ENCODE results near the gene ITPR1. TPM values are rescaled to one million over a fixed set of nuclear protein-coding genes. Genes with fewer than 3 reads are reported as not detected.

Gene ITPR1
- polyA plus RNA-seq, 1 of the 3 experiments (the other 2 are of a cell fraction): 5.9 TPM

GRCh38 chr3:4845882-4846281, 352.7 kb downstream of the ITPR1 start:
- no peaks in the 10 kb centered on the region for H3K36me3 ChIP-seq (replicated peaks in 1 of 2; ENCODE audit: control insufficient read depth in 1 of 2, insufficient read depth in 2 of 2, low read length in 1 of 2)
- peaks cover 0 to 17% of the 10 kb centered on the region in 2 experiments; a peak in 2 of 4 replicates for H3K4me1 ChIP-seq (ENCODE audit: control insufficient read depth in 1 of 2, insufficient read depth in 2 of 2, low read depth in 1 of 2, low read length in 1 of 2)
- H3K4me2 ChIP-seq: no peak overlapping the region
- CTCF ChIA-PET: no interaction called here
- no peak overlapping the region for H2AFZ ChIP-seq (ENCODE audit: low read depth)
- no peaks in the 10 kb centered on the region for H3K79me2 ChIP-seq (ENCODE audit: insufficient read depth)
- POLR2A ChIA-PET: no interaction called here
- TF ChIP-seq FOXM1 (IDR thresholded peaks at IDR 0.05; ENCODE audit: low read depth): no peak
- H3F3A ChIP-seq (replicated peaks; ENCODE audit: insufficient read depth): no peaks in the 10 kb centered on the region
- H4K20me1 ChIP-seq (ENCODE audit: insufficient read depth): no peaks in the 10 kb centered on the region
- 94% methylated on average over 3 of the region's 3 CpGs for WGBS (ENCODE audit: low lambda C conversion rate)
- H3K9me3 ChIP-seq: no peaks in the 10 kb centered on the region
- H3K27me3 ChIP-seq (ENCODE audit: insufficient read depth): no peaks in the 10 kb centered on the region
- H3K9me2 ChIP-seq: no peaks in the 10 kb centered on the region
- no peak overlapping the region for H3K27ac ChIP-seq (ENCODE audit: low read depth in 2 of 2, low read length in 1 of 2)
- no peak overlapping the region for H3K4me3 ChIP-seq (ENCODE audit: low read depth in 2 of 2, low read length in 1 of 2)
- no peak overlapping the region for H3K9ac ChIP-seq
- no peak for DNase-seq

GRCh38 chr3:4846543-4846942, 353.4 kb downstream of the ITPR1 start:
- Histone ChIP-seq H3K4me1 (ENCODE audit: control insufficient read depth in 1 of 2, insufficient read depth in 2 of 2, low read depth in 1 of 2, low read length in 1 of 2) (peaks cover 0 to 14% of the 10 kb centered on the region in 2 experiments; a peak in 2 of 4 replicates), H3K9me2 (no peaks in the 10 kb centered on the region), H2AFZ (ENCODE audit: low read depth) (no peak overlapping the region), H3K79me2 (ENCODE audit: insufficient read depth) (no peaks in the 10 kb centered on the region), H3K27ac (ENCODE audit: low read depth in 2 of 2, low read length in 1 of 2) (peak overlapping the region in 1 of 2 experiments; percentile 22; a peak in 1 of 4 replicates), H3K27me3 (ENCODE audit: insufficient read depth) (no peaks in the 10 kb centered on the region), H3K9me3 (no peaks in the 10 kb centered on the region), H4K20me1 (ENCODE audit: insufficient read depth) (no peaks in the 10 kb centered on the region), H3K4me3 (ENCODE audit: low read depth in 2 of 2, low read length in 1 of 2) (no peak overlapping the region), H3K36me3 (replicated peaks in 1 of 2; ENCODE audit: control insufficient read depth in 1 of 2, insufficient read depth in 2 of 2, low read length in 1 of 2) (no peaks in the 10 kb centered on the region), H3K9ac (no peak overlapping the region), H3F3A (replicated peaks; ENCODE audit: insufficient read depth) (no peaks in the 10 kb centered on the region), H3K4me2 (no peak overlapping the region)
- ChIA-PET POLR2A (no interaction called here), CTCF (interaction anchor here (1.1 to 1.2 kb wide), 2 partner anchors 135 to 156 kb away, joined by 3 read pairs; no protein-coding TSS in a partner anchor)
- DNase-seq: no peak
- 82% methylated on average over 4 of the region's 4 CpGs for WGBS (ENCODE audit: low lambda C conversion rate)
- TF ChIP-seq CHD2 (IDR thresholded peaks at IDR 0.05; ENCODE audit: low read length, partially characterized antibody) (no peak), RXRA (IDR thresholded peaks at IDR 0.05; ENCODE audit: borderline replicate concordance, low read depth) (no peak), MXI1 (IDR thresholded peaks at IDR 0.05; ENCODE audit: low read depth, low read length) (no peak), SIN3A (IDR thresholded peaks at IDR 0.05; ENCODE audit: borderline replicate concordance, low read depth, low read length) (no peak), TEAD4 (IDR thresholded peaks at IDR 0.05; ENCODE audit: borderline replicate concordance, insufficient read depth) (no peak), EP300 (IDR thresholded peaks at IDR 0.05; ENCODE audit: borderline replicate concordance in 1 of 2, low read depth in 1 of 2, low read length in 1 of 2) (0 out of 4 replicates have a peak, but pooled peaks of 1 of the 2 experiments have one; percentile 6)

GRCh38 chr3:4848176-4848825, 355.2 kb downstream of the ITPR1 start:
- no peak overlapping the region for H3K4me3 ChIP-seq (ENCODE audit: low read depth in 2 of 2, low read length in 1 of 2)
- ChIA-PET CTCF (interaction anchor here (0.8 kb wide), 1 partner anchor 11 kb away, joined by 3 read pairs; no protein-coding TSS in a partner anchor), POLR2A (no interaction called here)
- no peaks in the 10 kb centered on the region for H3K79me2 ChIP-seq (ENCODE audit: insufficient read depth)
- no peak overlapping the region for H3K4me2 ChIP-seq
- no peak for TF ChIP-seq GATA2 (CRISPR knock-in tag; IDR thresholded peaks at IDR 0.05)
- TF ChIP-seq POLR2AphosphoS5 (IDR thresholded peaks at IDR 0.05; ENCODE audit: low read depth, low read length): no peak
- no peak for TF ChIP-seq JUND (IDR thresholded peaks at IDR 0.05)
- TF ChIP-seq TAF1 (IDR thresholded peaks at IDR 0.05; ENCODE audit: borderline replicate concordance, low read depth, low read length): no peak
- H3F3A ChIP-seq (replicated peaks; ENCODE audit: insufficient read depth): no peaks in the 10 kb centered on the region
- H3K36me3 ChIP-seq (replicated peaks in 1 of 2; ENCODE audit: control insufficient read depth in 1 of 2, insufficient read depth in 2 of 2, low read length in 1 of 2): no peaks in the 10 kb centered on the region
- 79% methylated on average over 6 of the region's 6 CpGs for WGBS (ENCODE audit: low lambda C conversion rate)
- no peak overlapping the region for H3K27ac ChIP-seq (ENCODE audit: low read depth in 2 of 2, low read length in 1 of 2)
- DNase-seq: no peak
- no peaks in the 10 kb centered on the region for H4K20me1 ChIP-seq (ENCODE audit: insufficient read depth)
- H3K27me3 ChIP-seq (ENCODE audit: insufficient read depth): no peaks in the 10 kb centered on the region
- no peaks in the 10 kb centered on the region for H3K9me3 ChIP-seq
- H3K4me1 ChIP-seq (ENCODE audit: control insufficient read depth in 1 of 2, insufficient read depth in 2 of 2, low read depth in 1 of 2, low read length in 1 of 2): peaks cover 0 to 14% of the 10 kb centered on the region in 2 experiments; a peak in 2 of 4 replicates
- H2AFZ ChIP-seq (ENCODE audit: low read depth): no peak overlapping the region
- H3K9ac ChIP-seq: no peak overlapping the region
- H3K9me2 ChIP-seq: no peaks in the 10 kb centered on the region

All from SK-N-SH (cell line).